Trophoblast cell (in vitro differentiated cells and primary cell): Measurements from ENCODE around the gene INHA.

ENCODE experiments used
- DNase-seq, 2 donors: peaks; one replicate each; pipeline ENCODE4 v3.0.0-alpha.2; 2016
- H2AFZ ChIP-seq: 2 replicates; pipeline ENCODE4 v1.6.1; 2013; ENCODE audit warnings: low read length, moderate library complexity, mild to moderate bottlenecking; ENCODE audit not compliant: insufficient read depth, poor library complexity
- H2AK5ac ChIP-seq: 2 replicates; pipeline ENCODE4 v1.6.1; 2013; ENCODE audit warnings: mild to moderate bottlenecking, low read length
- H2BK120ac ChIP-seq: 2 replicates; pipeline ENCODE4 v1.6.1; 2013; ENCODE audit warnings: low read length, mild to moderate bottlenecking, moderate library complexity; ENCODE audit not compliant: insufficient read depth, poor library complexity
- H2BK12ac ChIP-seq: 2 replicates; pipeline ENCODE4 v1.6.1; 2013; ENCODE audit warnings: mild to moderate bottlenecking, low read length, moderate library complexity
- H2BK5ac ChIP-seq: 2 replicates; pipeline ENCODE4 v1.6.1; 2013; ENCODE audit warnings: low read length, low read depth, moderate library complexity, mild to moderate bottlenecking; ENCODE audit not compliant: poor library complexity
- H3K14ac ChIP-seq: 2 replicates; pipeline ENCODE4 v1.6.1; 2013; ENCODE audit warnings: mild to moderate bottlenecking, low read length
- H3K18ac ChIP-seq: 2 replicates; pipeline ENCODE4 v1.6.1; 2013; ENCODE audit warnings: mild to moderate bottlenecking, low read length
- H3K23ac ChIP-seq: 2 replicates; pipeline ENCODE4 v1.6.1; 2013; ENCODE audit warnings: low read length
- H3K27ac ChIP-seq: 2 replicates; pipeline ENCODE4 v1.5.1; 2013; ENCODE audit warnings: low read depth, mild to moderate bottlenecking, inconsistent platforms, low read length, moderate library complexity
- H3K27me3 ChIP-seq: 2 replicates; pipeline ENCODE4 v1.6.1; 2013; ENCODE audit warnings: inconsistent platforms, mild to moderate bottlenecking, low read length, moderate library complexity; ENCODE audit not compliant: insufficient read depth
- H3K36me3 ChIP-seq, 2 experiments: 1 replicate in 1 of 2; 2 replicates in 1 of 2; pipeline ENCODE4 v1.6.1; 2013; ENCODE audit warnings: low read length in 2 of 2, mild to moderate bottlenecking in 2 of 2, moderate library complexity in 1 of 2; ENCODE audit not compliant: insufficient read depth in 2 of 2, control insufficient read depth in 1 of 2
- H3K4ac ChIP-seq: 2 replicates; pipeline ENCODE4 v1.6.1; 2013; ENCODE audit warnings: low read depth, mild to moderate bottlenecking, low read length, moderate library complexity
- H3K4me1 ChIP-seq, 2 experiments: 1 replicate in 1 of 2; 2 replicates in 1 of 2; pipeline ENCODE4 v1.6.1; 2013; ENCODE audit warnings: low read length in 2 of 2, mild to moderate bottlenecking in 2 of 2, moderate library complexity in 1 of 2; ENCODE audit not compliant: insufficient read depth in 2 of 2, control insufficient read depth in 1 of 2
- H3K4me2 ChIP-seq: 2 replicates; pipeline ENCODE4 v1.6.1; 2013; ENCODE audit warnings: inconsistent platforms, mild to moderate bottlenecking, low read length, moderate library complexity
- H3K4me3 ChIP-seq: 2 replicates; pipeline ENCODE4 v1.5.1; 2013; ENCODE audit warnings: mild to moderate bottlenecking, low read depth, low read length, inconsistent platforms
- H3K79me1 ChIP-seq: one replicate; pipeline ENCODE4 v1.6.1; 2013; ENCODE audit warnings: low read length
- H3K79me2 ChIP-seq: 2 replicates; pipeline ENCODE4 v1.6.1; 2013; ENCODE audit warnings: low read length, mild to moderate bottlenecking; ENCODE audit not compliant: control insufficient read depth, insufficient read depth, poor library complexity
- H3K9ac ChIP-seq: 2 replicates; pipeline ENCODE4 v1.6.1; 2013; ENCODE audit warnings: mild to moderate bottlenecking, low read length
- H3K9me3 ChIP-seq: 2 replicates; pipeline ENCODE4 v1.6.1; 2013; ENCODE audit warnings: low read depth, mild to moderate bottlenecking, control low read depth, inconsistent platforms, low read length; ENCODE audit not compliant: insufficient read depth
- H4K12ac ChIP-seq: 2 replicates; pipeline ENCODE4 v1.6.1; 2013; ENCODE audit warnings: low read depth, mild to moderate bottlenecking, low read length, moderate library complexity
- H4K8ac ChIP-seq: 2 replicates; pipeline ENCODE4 v1.6.1; 2013; ENCODE audit warnings: low read depth, mild to moderate bottlenecking, low read length, moderate library complexity
- H4K91ac ChIP-seq: one replicate; pipeline ENCODE4 v1.6.1; 2013; ENCODE audit warnings: low read depth, mild to moderate bottlenecking, low read length, moderate library complexity
- WGBS: extraction: QIAGEN DNeasy Blood & Tissue Kit; methylation state at CpG from one replicate; pipeline ENCODE4 v1.1.7; 2013; ENCODE audit warnings: missing lambda C conversion rate; ENCODE audit not compliant: insufficient read length, insufficient coverage; ENCODE audit errors: extremely low coverage; 5-methylcytosine and 5-hydroxymethylcytosine counted together

The INHA gene

DNA sequence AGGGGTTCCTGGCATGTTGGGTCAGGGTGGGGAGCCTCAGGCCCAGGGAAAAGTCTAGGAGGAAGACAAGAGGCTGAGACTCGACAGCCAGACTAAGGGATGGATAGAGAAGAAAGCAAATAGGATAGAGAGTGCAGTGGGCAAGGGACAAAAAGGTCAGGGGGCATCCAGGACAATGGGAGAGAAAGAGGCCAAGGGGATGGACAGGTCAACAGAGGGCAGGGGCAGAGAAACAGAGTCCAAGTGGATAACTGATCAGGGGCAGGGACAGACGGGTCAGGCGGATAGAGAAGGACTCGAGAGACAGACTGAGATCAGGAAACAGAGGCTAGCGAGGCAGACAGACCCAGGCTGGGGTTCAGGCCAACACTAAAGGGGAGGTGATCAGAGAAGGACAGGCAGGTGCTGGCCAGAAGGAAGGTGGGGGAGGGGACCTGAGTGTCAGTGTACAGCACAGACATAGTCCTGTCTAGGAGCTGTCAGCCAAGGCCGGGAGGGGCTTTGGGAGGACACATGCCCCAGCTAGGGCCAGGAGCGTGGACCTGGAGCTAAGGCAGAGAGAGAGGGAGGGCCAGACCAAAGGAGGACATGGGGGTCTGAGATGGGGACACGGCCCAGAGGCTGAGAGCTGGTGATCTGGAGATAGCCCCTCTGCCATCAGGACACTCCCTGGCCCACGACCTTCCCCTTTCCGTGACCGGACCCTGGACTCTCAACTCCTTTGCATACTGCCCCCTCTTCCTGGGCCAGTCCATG lies 45.6 kb upstream of the INHA start:
- no peak overlapping the region for H4K91ac ChIP-seq
- H3K23ac ChIP-seq: no peak overlapping the region
- peaks cover 0 to under 1% of the 10 kb centered on the region in 2 experiments for H3K4me1 ChIP-seq
- H2BK120ac ChIP-seq: no peak overlapping the region
- no peak overlapping the region for H2AK5ac ChIP-seq
- H3K27ac ChIP-seq: no peak overlapping the region
- no peak overlapping the region for H3K9ac ChIP-seq
- no CpG with 5 or more reads among the region's 11 CpGs for WGBS
- no peak overlapping the region for H3K4me2 ChIP-seq
- peaks cover 3% of the 10 kb centered on the region for H3K9me3 ChIP-seq
- no peak overlapping the region for H2AFZ ChIP-seq
- no peak overlapping the region for H3K14ac ChIP-seq
- H3K79me1 ChIP-seq: no peaks in the 10 kb centered on the region
- H2BK12ac ChIP-seq: no peak overlapping the region
- H3K4me3 ChIP-seq: no peak overlapping the region
- H3K79me2 ChIP-seq: no peaks in the 10 kb centered on the region
- H3K27me3 ChIP-seq: peaks cover 30% of the 10 kb centered on the region
- H3K18ac ChIP-seq: no peak overlapping the region
- H3K36me3 ChIP-seq: no peaks in the 10 kb centered on the region
- H2BK5ac ChIP-seq: no peak overlapping the region
- no peak overlapping the region for H4K8ac ChIP-seq
- no peak for DNase-seq
- H3K4ac ChIP-seq: no peak overlapping the region
- H4K12ac ChIP-seq: no peak overlapping the region

DNA sequence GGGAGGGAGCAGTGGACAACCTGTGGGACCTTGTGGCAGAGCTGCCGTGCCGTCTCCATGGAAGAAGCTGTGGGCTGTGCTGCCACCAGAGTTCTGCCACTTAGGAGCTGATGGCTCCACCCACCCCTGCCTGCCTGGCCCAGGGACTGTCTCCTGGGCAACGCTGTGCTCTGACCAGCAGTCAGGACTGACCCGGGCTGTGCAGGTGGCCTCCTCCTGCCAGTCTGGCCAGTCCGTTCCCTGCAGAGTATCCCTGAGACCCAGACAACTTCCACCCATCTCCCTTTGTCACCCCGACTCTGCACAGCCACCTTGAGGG lies 45.1 kb upstream of the INHA start:
- H4K12ac ChIP-seq: no peak overlapping the region
- no peak overlapping the region for H3K4me2 ChIP-seq
- no peak overlapping the region for H2BK5ac ChIP-seq
- no peak overlapping the region for H3K18ac ChIP-seq
- no peak overlapping the region for H3K9ac ChIP-seq
- peaks cover 5% of the 10 kb centered on the region for H3K9me3 ChIP-seq
- peaks cover 26% of the 10 kb centered on the region for H3K27me3 ChIP-seq
- H3K23ac ChIP-seq: no peak overlapping the region
- no peak overlapping the region for H2BK12ac ChIP-seq
- H4K8ac ChIP-seq: no peak overlapping the region
- H3K36me3 ChIP-seq: no peaks in the 10 kb centered on the region
- DNase-seq: peak in 1 of 2 donors; percentile 20
- no peak overlapping the region for H3K27ac ChIP-seq
- H4K91ac ChIP-seq: no peak overlapping the region
- no peaks in the 10 kb centered on the region for H3K79me2 ChIP-seq
- no peak overlapping the region for H2BK120ac ChIP-seq
- no peak overlapping the region for H3K4ac ChIP-seq
- H3K14ac ChIP-seq: no peak overlapping the region
- no CpG with 5 or more reads among the region's 6 CpGs for WGBS
- H3K79me1 ChIP-seq: no peaks in the 10 kb centered on the region
- H3K4me1 ChIP-seq: no peaks in the 10 kb centered on the region
- H2AK5ac ChIP-seq: no peak overlapping the region
- H3K4me3 ChIP-seq: no peak overlapping the region
- H2AFZ ChIP-seq: no peak overlapping the region

DNA sequence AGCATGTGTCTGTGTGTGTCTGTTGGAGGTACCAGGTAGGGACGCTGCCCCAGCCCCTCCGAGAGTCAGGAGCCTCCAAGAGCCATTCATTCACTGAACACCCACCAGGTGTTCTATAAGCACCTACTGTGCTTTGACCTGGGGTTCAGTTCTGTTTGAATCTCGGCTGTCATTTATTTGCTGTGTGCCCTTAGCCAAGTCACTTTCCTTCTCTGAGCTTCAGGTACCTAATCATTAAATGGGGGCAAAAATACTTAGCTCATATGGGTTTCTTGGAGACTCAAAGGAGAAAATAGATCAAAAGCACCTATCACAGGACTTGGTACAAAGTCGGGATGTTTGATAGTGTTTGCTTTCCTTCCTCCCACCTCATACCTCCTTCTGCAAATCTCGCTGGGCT lies 44.6 kb upstream of the INHA start:
- Histone ChIP-seq H3K18ac (no peak overlapping the region), H3K79me2 (no peaks in the 10 kb centered on the region), H4K12ac (no peak overlapping the region), H3K4ac (no peak overlapping the region), H3K36me3 (no peaks in the 10 kb centered on the region), H3K23ac (no peak overlapping the region), H3K27ac (no peak overlapping the region), H2BK5ac (no peak overlapping the region), H2BK12ac (no peak overlapping the region), H3K27me3 (peaks cover 23% of the 10 kb centered on the region), H4K91ac (no peak overlapping the region), H3K9me3 (peaks cover 5% of the 10 kb centered on the region), H3K9ac (no peak overlapping the region), H3K14ac (no peak overlapping the region), H3K4me2 (no peak overlapping the region), H3K4me3 (no peak overlapping the region), H2BK120ac (no peak overlapping the region), H2AFZ (no peak overlapping the region), H4K8ac (no peak overlapping the region), H3K79me1 (no peaks in the 10 kb centered on the region), H2AK5ac (no peak overlapping the region), H3K4me1 (no peaks in the 10 kb centered on the region)
- DNase-seq: no peak
- no CpG with 5 or more reads among the region's 5 CpGs for WGBS

GRCh38 chr2:219530048-219530963 lies 41.8 kb upstream of the INHA start:
- peaks cover 3% of the 10 kb centered on the region for H3K9me3 ChIP-seq
- H2BK12ac ChIP-seq: no peak overlapping the region
- WGBS: no CpG with 5 or more reads among the region's 21 CpGs
- H3K4me1 ChIP-seq: no peaks in the 10 kb centered on the region
- H3K79me2 ChIP-seq: no peaks in the 10 kb centered on the region
- H3K4me2 ChIP-seq: peak overlapping the region; percentile 45
- no peak overlapping the region for H3K9ac ChIP-seq
- no peak overlapping the region for H4K8ac ChIP-seq
- no peak overlapping the region for H3K14ac ChIP-seq
- no peak overlapping the region for H2BK120ac ChIP-seq
- H3K18ac ChIP-seq: no peak overlapping the region
- H3K27ac ChIP-seq: no peak overlapping the region
- H3K4me3 ChIP-seq: no peak overlapping the region
- H3K79me1 ChIP-seq: no peaks in the 10 kb centered on the region
- peak; percentile 80 to 92 for DNase-seq
- H4K91ac ChIP-seq: no peak overlapping the region
- no peak overlapping the region for H2AFZ ChIP-seq
- H3K36me3 ChIP-seq: no peaks in the 10 kb centered on the region
- H2AK5ac ChIP-seq: no peak overlapping the region
- H4K12ac ChIP-seq: no peak overlapping the region
- peaks cover 9% of the 10 kb centered on the region for H3K27me3 ChIP-seq
- no peak overlapping the region for H2BK5ac ChIP-seq
- no peak overlapping the region for H3K23ac ChIP-seq
- H3K4ac ChIP-seq: no peak overlapping the region
